ENCODE results near the gene ELK4.

Gene ELK4

DNA sequence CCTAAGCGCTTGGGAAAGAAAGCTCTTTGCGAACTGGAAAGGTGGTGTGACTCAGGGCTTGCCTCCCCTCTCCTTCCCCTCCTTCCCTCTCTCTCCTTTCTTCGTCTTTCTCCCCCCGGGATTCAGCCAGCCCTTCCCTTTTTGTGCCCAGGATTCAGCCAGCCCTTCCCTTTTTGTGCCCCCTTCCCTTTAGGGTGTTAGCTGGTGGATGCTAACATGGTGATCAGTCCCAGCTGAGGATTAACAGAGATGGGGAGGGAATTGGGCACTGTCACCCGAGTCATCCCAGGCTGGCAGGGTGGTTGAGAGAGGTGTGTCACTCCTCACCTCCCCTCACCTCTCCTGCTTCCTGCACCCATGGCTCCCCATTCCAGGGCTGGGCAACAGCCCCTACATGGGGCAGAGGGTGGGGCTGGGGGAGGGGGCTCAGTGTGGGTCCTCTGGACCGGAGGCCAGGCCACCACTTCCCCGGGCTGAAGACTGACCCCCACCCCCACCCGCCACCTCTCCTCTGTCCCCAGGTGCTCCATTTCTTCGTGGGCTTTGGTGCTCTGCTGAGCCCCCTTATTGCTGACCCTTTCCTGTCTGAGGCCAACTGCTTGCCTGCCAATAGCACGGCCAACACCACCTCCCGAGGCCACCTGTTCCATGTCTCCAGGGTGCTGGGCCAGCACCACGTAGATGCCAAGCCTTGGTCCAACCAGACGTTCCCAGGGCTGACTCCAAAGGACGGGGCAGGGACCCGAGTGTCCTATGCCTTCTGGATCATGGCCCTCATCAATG, 51.5 kb downstream of the ELK4 start:
- intact Hi-C loops (cut with DNase I; ENCODE audit: low total_unique reads): loop anchor here (10.0 kb wide), 1 partner anchor 394 kb away; no protein-coding TSS in a partner anchor
- DNase-seq: peak in 1 of 2 donors; percentile 42
- no peak overlapping the region for H3K4me3 ChIP-seq
- TF ChIP-seq, protein P1, sequence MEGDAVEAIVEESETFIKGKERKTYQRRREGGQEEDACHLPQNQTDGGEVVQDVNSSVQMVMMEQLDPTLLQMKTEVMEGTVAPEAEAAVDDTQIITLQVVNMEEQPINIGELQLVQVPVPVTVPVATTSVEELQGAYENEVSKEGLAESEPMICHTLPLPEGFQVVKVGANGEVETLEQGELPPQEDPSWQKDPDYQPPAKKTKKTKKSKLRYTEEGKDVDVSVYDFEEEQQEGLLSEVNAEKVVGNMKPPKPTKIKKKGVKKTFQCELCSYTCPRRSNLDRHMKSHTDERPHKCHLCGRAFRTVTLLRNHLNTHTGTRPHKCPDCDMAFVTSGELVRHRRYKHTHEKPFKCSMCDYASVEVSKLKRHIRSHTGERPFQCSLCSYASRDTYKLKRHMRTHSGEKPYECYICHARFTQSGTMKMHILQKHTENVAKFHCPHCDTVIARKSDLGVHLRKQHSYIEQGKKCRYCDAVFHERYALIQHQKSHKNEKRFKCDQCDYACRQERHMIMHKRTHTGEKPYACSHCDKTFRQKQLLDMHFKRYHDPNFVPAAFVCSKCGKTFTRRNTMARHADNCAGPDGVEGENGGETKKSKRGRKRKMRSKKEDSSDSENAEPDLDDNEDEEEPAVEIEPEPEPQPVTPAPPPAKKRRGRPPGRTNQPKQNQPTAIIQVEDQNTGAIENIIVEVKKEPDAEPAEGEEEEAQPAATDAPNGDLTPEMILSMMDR (IDR thresholded peaks at IDR 0.05): no peak
- H3K27me3 ChIP-seq: peaks cover 0 to 55% of the 10 kb centered on the region in 2 donors
- H3K27ac ChIP-seq: no peak overlapping the region
- H3K9me3 ChIP-seq: no peaks in the 10 kb centered on the region
- H3K36me3 ChIP-seq: no peaks in the 10 kb centered on the region
- H3K4me1 ChIP-seq: no peaks in the 10 kb centered on the region

DNA sequence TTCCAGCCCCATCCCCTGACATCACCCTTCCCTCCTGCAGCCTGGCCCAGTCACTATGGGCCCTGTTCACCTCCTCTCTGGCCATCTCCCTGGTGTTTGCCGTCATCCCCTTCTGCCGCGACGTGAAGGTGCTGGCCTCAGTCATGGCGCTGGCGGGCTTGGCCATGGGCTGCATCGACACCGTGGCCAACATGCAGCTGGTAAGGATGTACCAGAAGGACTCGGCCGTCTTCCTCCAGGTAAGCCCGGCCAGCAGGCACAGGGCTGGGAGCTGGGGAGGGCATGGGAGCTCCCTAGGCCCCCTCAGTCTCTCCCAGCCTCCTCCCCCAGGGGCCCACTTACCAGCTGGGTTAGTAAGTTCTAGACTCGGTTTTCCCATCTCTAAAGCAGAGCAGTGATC, 52.1 kb downstream of the ELK4 start:
- intact Hi-C loops (cut with DNase I; ENCODE audit: low total_unique reads): loop anchor here (10.0 kb wide), 1 partner anchor 395 kb away; no protein-coding TSS in a partner anchor
- TF ChIP-seq, protein P1 (IDR thresholded peaks at IDR 0.05): no peak

DNA sequence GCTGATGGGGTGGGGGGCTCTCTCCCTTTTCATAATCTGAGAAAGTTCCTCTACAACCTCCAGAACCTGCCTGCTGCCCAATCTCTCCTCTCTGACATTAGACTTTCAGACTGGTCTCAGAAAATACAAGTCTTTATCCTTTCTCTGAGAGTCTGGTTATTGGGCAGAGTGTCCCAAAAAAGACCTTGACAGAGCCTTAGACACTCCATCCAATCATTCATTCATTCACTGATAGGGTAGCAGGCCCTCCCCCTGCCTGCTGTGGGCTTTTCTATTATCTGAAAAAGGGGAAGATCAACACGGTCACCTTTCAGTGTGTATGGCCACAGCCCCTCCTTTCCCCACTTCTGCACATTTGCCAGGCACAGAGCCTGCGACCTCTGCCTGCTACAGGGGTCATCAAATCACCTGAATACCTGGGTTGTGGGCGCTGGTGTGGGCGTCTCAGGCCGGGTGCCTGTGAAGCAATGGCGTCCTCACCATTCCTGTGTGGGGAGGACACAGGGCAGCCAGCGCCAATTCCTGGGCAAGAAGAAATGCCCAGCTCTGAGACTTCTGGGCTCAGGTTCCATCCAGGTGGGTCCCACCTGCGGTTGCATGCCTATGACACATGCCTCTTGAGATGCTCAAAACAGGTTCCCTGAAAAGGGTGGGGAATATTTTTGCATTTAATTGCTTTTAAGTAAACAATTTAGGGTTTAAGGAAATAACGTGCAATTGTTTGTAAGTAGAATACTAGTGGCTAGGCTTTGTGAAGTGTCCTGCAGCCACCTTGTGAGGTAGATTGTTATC, 52.8 kb downstream of the ELK4 start:
- Histone ChIP-seq H3K4me1 (no peaks in the 10 kb centered on the region), H3K4me3 (no peak overlapping the region), H3K27me3 (peaks cover 0 to 53% of the 10 kb centered on the region in 2 donors), H3K27ac (no peak overlapping the region), H3K9me3 (no peaks in the 10 kb centered on the region), H3K36me3 (no peaks in the 10 kb centered on the region)
- DNase-seq: peak in 1 of 2 donors; percentile 39
- TF ChIP-seq, protein P1 (IDR thresholded peaks at IDR 0.05): no peak
- intact Hi-C loops (cut with DNase I; ENCODE audit: low total_unique reads): no loop called here

More for the DNA sequence above, 52.1 kb downstream of the ELK4 start:
- H3K4me3 ChIP-seq: no peak overlapping the region
- DNase-seq: peak in 1 of 2 donors; percentile 43
- H3K36me3 ChIP-seq: no peaks in the 10 kb centered on the region
- no peak overlapping the region for H3K27ac ChIP-seq
- peaks cover 0 to 55% of the 10 kb centered on the region in 2 donors for H3K27me3 ChIP-seq
- no peaks in the 10 kb centered on the region for H3K9me3 ChIP-seq
- no peaks in the 10 kb centered on the region for H3K4me1 ChIP-seq

DNA sequence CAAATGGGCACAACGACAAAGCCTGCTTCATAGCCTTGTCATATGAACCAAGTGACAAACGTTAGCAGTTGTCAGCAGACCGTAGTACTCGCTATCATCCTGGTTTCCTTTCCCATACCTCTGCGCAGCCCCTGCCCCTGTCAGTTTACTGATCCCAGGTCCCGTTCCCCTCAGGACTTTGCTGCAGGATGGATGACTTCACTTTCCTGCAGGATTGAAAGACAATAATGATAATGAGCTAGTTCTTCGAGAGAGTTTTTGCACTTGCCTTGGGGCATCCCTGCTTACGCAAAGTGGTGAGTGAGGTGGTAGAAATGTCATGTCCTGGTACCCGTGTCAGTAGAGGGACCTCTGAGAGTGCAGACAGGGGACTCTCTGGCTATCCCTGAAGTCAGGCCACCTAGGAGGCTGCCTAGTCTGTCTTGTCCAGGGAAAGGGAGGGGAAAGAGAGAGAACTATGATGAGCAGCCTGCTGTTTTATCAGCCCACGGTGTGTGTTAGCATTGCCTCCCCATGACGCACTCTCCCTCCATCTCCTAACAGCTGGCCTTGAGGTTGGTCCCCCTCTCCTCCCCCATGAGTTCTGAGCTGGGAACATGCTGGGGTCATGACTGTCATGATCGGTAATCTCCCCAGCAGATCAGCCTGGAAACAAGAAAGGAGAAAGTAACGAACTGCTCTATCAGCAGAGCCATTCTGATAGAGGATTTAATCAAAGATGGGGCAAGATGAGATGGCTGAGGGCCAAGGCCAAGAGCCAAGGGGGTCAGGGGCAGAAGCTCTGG, 53.7 kb downstream of the ELK4 start:
- Histone ChIP-seq H3K27me3 (peaks cover 0 to 51% of the 10 kb centered on the region in 2 donors), H3K4me1 (no peaks in the 10 kb centered on the region), H3K9me3 (no peaks in the 10 kb centered on the region), H3K4me3 (no peak overlapping the region), H3K36me3 (no peaks in the 10 kb centered on the region), H3K27ac (no peak overlapping the region)
- no peak for DNase-seq
- intact Hi-C loops (cut with DNase I; ENCODE audit: low total_unique reads): loop anchor here (2.0 kb wide), 1 partner anchor 43 kb away; no protein-coding TSS in a partner anchor
- TF ChIP-seq, protein P1 (IDR thresholded peaks at IDR 0.05): no peak
